MM.1S (cell line): ENCODE measurements around the gene SHROOM3.

Experiments
- DNase-seq: peaks from one replicate; pipeline ENCODE4 v3.0.0-alpha.2; 2015
- H2AFZ ChIP-seq: fragments of 300-600 bp; sonication (generic); 2 replicates; pipeline ENCODE4 v1.6.0; 2016; ENCODE audit warnings: antibody characterized with exemption, low read length
- H3F3A ChIP-seq: fragments of 300-600 bp; sonication (generic); 2 replicates; pipeline ENCODE4 v1.6.1; 2016; ENCODE audit warnings: mild to moderate bottlenecking, antibody characterized with exemption, low read length, moderate library complexity, mixed read lengths; ENCODE audit not compliant: insufficient read depth
- H3K27ac ChIP-seq: fragments of 300-600 bp; sonication (generic); 2 replicates; pipeline ENCODE4 v1.5.1; 2016; ENCODE audit warnings: mild to moderate bottlenecking, low read length
- H3K27me3 ChIP-seq: fragments of 300-600 bp; sonication (generic); replicated peaks from 2 replicates; pipeline ENCODE4 v1.6.0; 2016; ENCODE audit warnings: low read length; ENCODE audit not compliant: insufficient read depth
- H3K36me3 ChIP-seq: fragments of 300-600 bp; sonication (generic); replicated peaks from 2 replicates; pipeline ENCODE4 v1.6.1; 2016; ENCODE audit warnings: mild to moderate bottlenecking, low read length, mixed read lengths; ENCODE audit not compliant: insufficient read depth
- H3K4me1 ChIP-seq: fragments of 300-600 bp; sonication (generic); 2 replicates; pipeline ENCODE4 v1.6.1; 2016; ENCODE audit warnings: low read length, mixed read lengths
- H3K4me2 ChIP-seq: fragments of 300-600 bp; sonication (generic); 2 replicates; pipeline ENCODE4 v1.6.0; 2016; ENCODE audit warnings: low read depth, low read length
- H3K4me3 ChIP-seq: fragments of 300-600 bp; sonication (generic); 2 replicates; pipeline ENCODE4 v1.5.1; 2016; ENCODE audit warnings: low read length, mixed read lengths
- H3K79me2 ChIP-seq: fragments of 300-600 bp; sonication (generic); 2 replicates; pipeline ENCODE4 v1.6.1; 2016; ENCODE audit warnings: mixed run types, low read length, mixed read lengths
- H3K9ac ChIP-seq: fragments of 300-600 bp; sonication (generic); 2 replicates; pipeline ENCODE4 v1.6.1; 2016; ENCODE audit warnings: low read length, mixed read lengths
- H3K9me2 ChIP-seq: fragments of 300-600 bp; sonication (generic); replicated peaks from 2 replicates; pipeline ENCODE4 v1.6.1; 2016; ENCODE audit warnings: mild to moderate bottlenecking, low read length, mixed read lengths; ENCODE audit not compliant: insufficient read depth
- H3K9me3 ChIP-seq: fragments of 300-600 bp; sonication (generic); replicated peaks from 2 replicates; pipeline ENCODE4 v1.6.1; 2016; ENCODE audit warnings: mild to moderate bottlenecking, low read length, mixed read lengths; ENCODE audit not compliant: insufficient read depth
- H4K20me1 ChIP-seq: fragments of 300-600 bp; sonication (generic); 2 replicates; pipeline ENCODE4 v1.6.1; 2016; ENCODE audit warnings: mild to moderate bottlenecking, low read length, moderate library complexity, mixed read lengths; ENCODE audit not compliant: insufficient read depth
- CTCF ChIP-seq: fragments of 300-600 bp; sonication (generic); IDR thresholded peaks from 2 replicates; pipeline ENCODE4 v1.5.1; 2016; ENCODE audit warnings: antibody characterized with exemption, low read length, mixed read lengths
- EZH2 ChIP-seq: fragments of 300-600 bp; sonication (generic); optimal IDR thresholded peaks from 2 replicates; pipeline ENCODE3; 2017; ENCODE audit warnings: low read depth, mild to moderate bottlenecking, antibody characterized with exemption, low read length, mixed read lengths
- EZH2phosphoT487 ChIP-seq: fragments of 300-600 bp; sonication (generic); IDR thresholded peaks from 2 replicates; pipeline ENCODE4 v1.6.1; 2018; ENCODE audit warnings: antibody characterized with exemption, low read length

Gene SHROOM3

GRCh38 chr4:76644831-76645485 lies 209.9 kb downstream of the SHROOM3 start:
- Histone ChIP-seq H2AFZ (no peak overlapping the region), H3F3A (peaks cover 10% of the 10 kb centered on the region), H3K9ac (no peak overlapping the region), H3K4me2 (no peak overlapping the region), H3K9me2 (no peaks in the 10 kb centered on the region), H3K79me2 (no peaks in the 10 kb centered on the region), H3K27ac (no peak overlapping the region), H3K4me3 (no peak overlapping the region), H3K27me3 (no peaks in the 10 kb centered on the region), H4K20me1 (no peaks in the 10 kb centered on the region), H3K9me3 (no peaks in the 10 kb centered on the region), H3K4me1 (peaks cover 23% of the 10 kb centered on the region), H3K36me3 (no peaks in the 10 kb centered on the region)
- TF ChIP-seq EZH2 (no peak), EZH2phosphoT487 (no peak), CTCF (no peak)
- no peak for DNase-seq

- no peaks in the 10 kb centered on the region for H3K9me3 ChIP-seq
- H3K9ac ChIP-seq = no peak overlapping the region
- H3K27ac ChIP-seq = no peak overlapping the region
- DNase-seq = no peak
- no peak for TF ChIP-seq EZH2
- TF ChIP-seq EZH2phosphoT487 = no peak
- no peak for TF ChIP-seq CTCF
- H3K9me2 ChIP-seq = no peaks in the 10 kb centered on the region
- H3K36me3 ChIP-seq = no peaks in the 10 kb centered on the region
- no peaks in the 10 kb centered on the region for H3K27me3 ChIP-seq
- no peak overlapping the region for H3K4me2 ChIP-seq
- H3K4me1 ChIP-seq = no peaks in the 10 kb centered on the region
- no peaks in the 10 kb centered on the region for H3F3A ChIP-seq
- H4K20me1 ChIP-seq = no peaks in the 10 kb centered on the region
- no peak overlapping the region for H3K4me3 ChIP-seq
- no peaks in the 10 kb centered on the region for H3K79me2 ChIP-seq
- H2AFZ ChIP-seq = no peak overlapping the region
These were observed 214.1 kb downstream of the SHROOM3 start for GRCh38 chr4:76649086-76649485.

GRCh38 chr4:76651616-76652015 lies 216.6 kb downstream of the SHROOM3 start:
- no peaks in the 10 kb centered on the region for H3K9me3 ChIP-seq
- no peak overlapping the region for H3K4me3 ChIP-seq
- no peak for DNase-seq
- no peaks in the 10 kb centered on the region for H3K4me1 ChIP-seq
- TF ChIP-seq EZH2 = no peak
- no peak for TF ChIP-seq EZH2phosphoT487
- TF ChIP-seq CTCF = no peak
- H3K27ac ChIP-seq = no peak overlapping the region
- no peak overlapping the region for H3K4me2 ChIP-seq
- no peaks in the 10 kb centered on the region for H3K27me3 ChIP-seq
- H3K36me3 ChIP-seq = no peaks in the 10 kb centered on the region
- H3K9me2 ChIP-seq = no peaks in the 10 kb centered on the region
- no peaks in the 10 kb centered on the region for H4K20me1 ChIP-seq
- no peak overlapping the region for H2AFZ ChIP-seq
- no peaks in the 10 kb centered on the region for H3K79me2 ChIP-seq
- no peaks in the 10 kb centered on the region for H3F3A ChIP-seq
- H3K9ac ChIP-seq = no peak overlapping the region
